Stimulated activated CD4-positive, alpha-beta T cell treated with anti-CD3 and anti-CD28 coated beads, Interleukin-4, amount 100 ng/mL, for 48 hours (primary cell): Measurements from ENCODE around the gene TMEM132A.
"Not testable (repeated sequence)": the region's sequence is repeated elsewhere in the genome, so short reads cannot be mapped to it uniquely, and the experiment has no call there.

Experiments
- DNase-seq, 2 donors: peaks; one replicate each; pipeline ENCODE4 v3.0.0-alpha.2; 2020; ENCODE audit warnings: low read depth in 2 of 2

The TMEM132A gene

DNA sequence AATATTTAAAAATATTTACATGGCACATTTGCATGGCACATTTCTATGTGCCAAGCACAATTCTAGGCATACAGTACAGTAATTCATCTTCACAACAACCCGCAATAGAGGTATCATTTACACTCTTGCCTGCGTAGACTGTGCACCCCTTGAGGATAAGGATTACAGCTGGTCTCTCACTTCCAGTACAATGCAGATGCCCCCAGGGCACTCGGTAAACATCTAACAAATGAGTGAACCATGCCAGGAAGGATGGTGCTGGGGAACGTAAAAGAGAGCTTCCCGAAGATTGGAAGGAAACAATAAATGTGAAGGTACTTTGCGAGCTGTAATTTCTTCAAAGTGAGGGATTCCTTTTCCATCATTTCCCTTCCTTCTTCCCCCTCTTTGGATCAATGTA is 19.2 kb upstream of the TMEM132A start:
- no peak for DNase-seq

GRCh38 chr11:60905551-60906113 is 18.6 kb upstream of the TMEM132A start:
- no peak for DNase-seq

- DNase-seq: peak; percentile 97 to 99
Observed at GRCh38 chr11:60906132-60906972, 17.9 kb upstream of the TMEM132A start, which contains the start of gene PRPF19. Gene PRPF19, minus strand, starts transcription at chr11:60906585. Its CDS starts 203 bp downstream, at chr11:60906382.

- no peak for DNase-seq
Observed at GRCh38 chr11:60908803-60909202, 15.5 kb upstream of the TMEM132A start.

GRCh38 chr11:60909680-60910280 is 14.5 kb upstream of the TMEM132A start:
- DNase-seq: not testable (repeated sequence)

DNA sequence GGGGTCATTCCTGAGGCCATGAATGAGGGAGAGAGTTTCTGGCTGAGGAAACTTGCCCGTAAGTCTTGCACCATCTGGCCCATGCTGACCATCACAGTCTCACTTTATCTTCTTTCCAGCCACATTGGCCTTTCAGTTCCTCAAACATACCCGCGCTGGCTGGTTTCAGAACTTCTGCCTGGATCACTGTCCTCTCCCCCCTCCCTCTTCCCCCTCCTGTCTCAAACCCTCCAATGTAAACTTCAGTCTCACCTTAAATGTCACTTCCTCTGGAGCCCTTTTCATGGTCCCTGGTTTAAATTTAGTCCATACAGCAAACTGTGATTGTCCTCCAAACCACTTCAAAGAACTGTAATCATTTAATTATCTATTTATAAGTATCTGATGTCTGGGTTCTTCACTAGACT is 14.0 kb upstream of the TMEM132A start:
- no peak for DNase-seq

- no peak for DNase-seq
Observed at GRCh38 chr11:60910711-60911380, 13.4 kb upstream of the TMEM132A start.

GRCh38 chr11:60912223-60912850 is 11.9 kb upstream of the TMEM132A start:
- DNase-seq: no peak

- no peak for DNase-seq
Observed at GRCh38 chr11:60912851-60913528, 11.3 kb upstream of the TMEM132A start.

GRCh38 chr11:60913793-60914632 is 10.2 kb upstream of the TMEM132A start, which contains the start of gene TMEM109:
Gene TMEM109, plus strand, starts transcription at chr11:60914158. Its CDS starts 5,536 bp downstream, at chr11:60919694.
- DNase-seq: peak; percentile 80 to 84

GRCh38 chr11:60914633-60915247 is 9.5 kb upstream of the TMEM132A start:
- no peak for DNase-seq

- peak; percentile 50 to 56 for DNase-seq
Observed at GRCh38 chr11:60915248-60915914, 8.9 kb upstream of the TMEM132A start.

GRCh38 chr11:60916669-60917206 is 7.5 kb upstream of the TMEM132A start:
- DNase-seq: no peak

DNA sequence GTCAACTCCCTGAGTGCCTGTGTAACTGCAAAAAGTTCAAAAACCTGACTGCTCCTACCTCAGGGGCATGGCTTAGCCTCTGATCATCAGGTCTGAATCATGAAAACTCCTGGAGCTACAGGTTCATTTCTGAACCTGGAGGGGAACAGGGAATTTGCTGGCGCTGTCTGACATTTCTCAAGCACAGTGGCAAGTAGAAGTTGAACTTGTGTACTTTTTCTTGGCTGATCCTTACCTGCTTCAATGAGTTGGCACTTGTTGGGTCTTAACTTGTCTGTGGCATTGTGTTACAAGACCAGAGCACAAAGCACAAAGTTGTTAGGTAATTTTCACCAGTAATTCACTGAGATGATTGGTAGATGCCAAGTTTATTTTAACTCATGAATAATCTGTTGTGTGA is 7.0 kb upstream of the TMEM132A start:
- no peak for DNase-seq

DNA sequence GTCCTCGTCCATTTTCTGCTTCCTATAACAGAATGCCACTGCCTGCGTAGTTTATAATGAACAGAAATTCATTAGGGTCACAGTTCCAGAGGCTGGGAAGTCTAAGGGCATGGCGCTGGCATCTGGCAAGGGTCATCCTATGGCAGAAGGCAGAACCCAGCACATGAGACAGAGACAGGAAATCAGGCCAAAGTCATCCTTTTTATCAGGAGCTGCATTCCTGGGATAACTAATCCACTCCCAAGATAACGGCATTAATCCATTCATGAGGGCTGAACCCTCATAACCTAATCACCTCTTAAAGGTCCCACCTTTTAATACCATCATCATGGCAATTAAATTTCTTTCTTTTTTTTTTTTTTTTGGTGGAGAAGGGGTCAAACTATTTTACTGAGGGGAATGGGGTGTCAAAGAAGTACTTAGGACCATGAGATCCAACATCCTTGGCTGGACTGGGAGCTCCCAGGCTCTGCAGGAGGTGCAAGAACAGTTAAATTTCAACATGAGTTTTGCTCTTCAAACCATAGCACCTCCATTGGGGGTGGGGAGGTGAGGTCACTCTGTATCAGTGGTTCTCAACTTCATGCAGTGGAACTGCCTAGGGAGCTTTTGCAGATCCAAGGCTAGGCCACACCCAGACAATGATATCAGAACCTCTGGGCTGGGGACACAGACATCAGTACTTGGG is 5.9 kb upstream of the TMEM132A start:
- no peak for DNase-seq

- no peak for DNase-seq
Observed at GRCh38 chr11:60918939-60919265, 5.4 kb upstream of the TMEM132A start.

DNA sequence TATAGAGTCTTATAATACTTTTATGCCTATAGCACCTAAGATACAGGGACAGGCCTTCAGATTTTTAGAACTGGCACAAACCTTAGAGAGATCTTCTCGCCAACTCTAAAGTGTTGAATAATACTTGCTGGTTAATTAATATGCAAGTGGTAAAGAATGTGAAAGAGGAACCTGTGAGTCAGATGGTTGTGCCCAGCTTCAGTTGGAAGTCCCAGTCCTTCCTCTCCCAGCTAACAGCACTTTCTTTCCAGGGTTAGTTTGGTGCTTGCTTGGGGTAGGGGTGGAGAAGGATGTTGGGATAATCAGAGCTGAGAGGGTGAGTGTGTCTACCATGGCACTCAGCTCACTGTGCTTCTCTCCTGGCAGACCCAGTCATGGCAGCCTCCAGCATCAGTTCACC is 4.9 kb upstream of the TMEM132A start:
- no peak for DNase-seq

DNA sequence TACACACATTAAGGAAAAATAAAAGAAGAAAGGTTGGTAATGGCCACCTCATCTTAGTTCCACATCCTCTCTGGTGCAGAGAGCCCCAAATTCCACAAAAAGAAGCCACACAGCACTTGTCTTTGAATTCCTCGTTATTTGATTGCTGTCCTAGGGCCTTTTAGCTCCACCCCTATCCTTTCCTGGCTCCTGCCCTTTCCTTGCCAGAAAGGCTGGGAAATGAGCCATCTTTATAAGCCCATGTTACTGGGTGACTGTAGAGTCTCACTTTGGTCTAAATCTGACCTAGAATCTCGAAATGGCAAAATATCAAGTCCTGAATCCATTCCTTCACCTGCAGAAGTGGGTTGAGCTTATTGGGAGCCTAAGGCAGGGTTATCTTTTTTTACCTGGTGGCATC is 4.3 kb upstream of the TMEM132A start:
- no peak for DNase-seq
